ENCODE measurements around the gene RIC8A.

The RIC8A gene

DNA sequence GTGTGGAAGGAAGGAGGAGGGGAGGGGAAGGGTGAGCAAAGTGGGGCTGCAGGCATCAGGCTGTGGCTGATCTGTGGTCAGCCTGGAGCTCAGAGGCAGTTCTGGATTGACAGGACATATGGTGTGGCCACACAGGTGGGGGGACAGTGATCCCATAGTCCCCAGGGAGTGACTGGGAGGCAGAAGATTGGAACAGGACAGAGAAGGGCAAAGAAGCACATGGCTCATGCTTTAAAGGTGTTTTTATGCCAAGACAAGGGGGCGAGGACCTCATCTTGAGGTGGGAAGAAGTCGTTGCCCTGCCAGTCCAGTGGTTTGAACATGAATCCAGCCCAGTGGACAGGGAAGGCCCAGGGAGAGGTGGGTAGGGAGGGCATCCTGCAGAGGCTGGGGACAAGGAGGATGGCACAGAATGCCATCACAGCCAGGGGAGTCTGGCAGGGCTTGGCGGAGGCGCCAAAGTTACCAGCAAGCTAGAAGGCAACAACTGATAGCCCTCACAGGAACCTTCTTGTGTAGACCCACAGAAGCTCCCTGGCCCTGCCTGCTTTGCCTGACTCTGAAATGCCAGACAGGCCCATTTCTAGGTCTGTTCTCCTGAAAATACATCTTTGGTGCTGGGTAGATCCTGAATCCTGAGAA is 3.4 kb upstream of the RIC8A start:
- no peak for DNase-seq (ENCODE audit: extremely low read depth in 1 of 2, low read depth in 1 of 2)

DNA sequence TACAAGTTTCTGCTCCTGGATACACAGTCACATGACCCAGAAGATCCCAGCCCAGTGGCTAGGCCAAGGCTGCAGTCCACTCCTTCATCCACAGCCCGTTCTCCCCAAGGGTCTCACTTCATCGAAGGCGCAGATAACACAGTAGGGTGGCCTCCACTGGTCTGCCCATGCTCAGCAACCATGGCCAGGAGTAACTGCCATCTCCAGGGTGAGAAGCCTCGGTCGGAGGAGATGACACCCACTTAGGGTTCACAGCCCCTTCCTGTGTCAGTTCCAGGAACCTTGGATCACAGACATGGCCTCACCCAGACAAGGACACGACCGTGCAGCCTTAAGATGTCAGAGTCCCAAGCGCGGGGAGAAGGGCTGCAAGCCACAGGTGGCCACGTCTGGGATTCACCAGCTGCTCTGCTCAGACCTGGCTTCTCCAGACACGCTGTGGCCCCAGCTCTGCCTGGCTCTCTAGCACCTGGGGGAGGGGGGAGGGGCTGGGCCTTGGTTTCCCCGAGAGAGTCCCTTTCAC is 2.9 kb upstream of the RIC8A start:
- no peak for DNase-seq (ENCODE audit: extremely low read depth in 1 of 2, low read depth in 1 of 2)

DNA sequence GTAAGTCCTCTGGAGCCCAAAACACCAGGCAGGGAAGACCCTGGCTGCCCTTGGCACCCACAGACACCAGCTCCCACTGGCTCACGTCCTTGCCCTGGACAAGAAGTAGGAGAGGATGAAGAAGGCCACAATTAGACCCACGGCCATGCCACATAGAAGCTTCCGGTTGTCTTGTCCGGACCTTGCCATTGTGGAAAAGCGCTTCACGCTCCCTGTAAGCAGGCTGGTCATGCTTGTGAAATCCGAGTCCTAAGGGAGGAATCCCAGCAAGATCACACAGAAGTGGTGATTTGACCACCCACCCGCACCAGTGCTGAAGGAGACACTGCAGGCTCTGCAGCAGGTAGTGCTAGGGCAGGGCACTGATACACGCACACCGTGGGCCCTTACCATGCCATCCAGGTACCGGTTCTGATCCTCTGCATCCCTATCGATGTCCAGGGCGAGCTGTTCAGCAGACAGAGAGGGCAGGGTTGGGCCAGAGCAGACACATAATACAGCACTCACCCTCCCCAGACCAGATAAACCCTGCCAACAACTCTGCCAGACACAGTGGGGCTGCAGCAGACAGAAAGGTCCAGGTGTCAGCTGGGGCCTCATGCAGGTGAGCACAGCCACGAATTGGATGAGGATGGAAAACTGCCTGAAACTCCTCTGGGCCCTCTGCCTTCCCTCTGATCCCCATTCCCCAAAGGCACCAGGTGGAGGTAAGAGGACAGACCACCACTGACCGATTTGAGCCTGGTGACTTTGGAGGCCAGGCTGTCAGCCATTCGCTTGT is 2.1 kb upstream of the RIC8A start:
- no peak for DNase-seq (ENCODE audit: extremely low read depth in 1 of 2, low read depth in 1 of 2)

GRCh38 chr11:206002-206384 is 1.5 kb upstream of the RIC8A start:
- DNase-seq (ENCODE audit: extremely low read depth in 1 of 2, low read depth in 1 of 2) = no peak

DNA sequence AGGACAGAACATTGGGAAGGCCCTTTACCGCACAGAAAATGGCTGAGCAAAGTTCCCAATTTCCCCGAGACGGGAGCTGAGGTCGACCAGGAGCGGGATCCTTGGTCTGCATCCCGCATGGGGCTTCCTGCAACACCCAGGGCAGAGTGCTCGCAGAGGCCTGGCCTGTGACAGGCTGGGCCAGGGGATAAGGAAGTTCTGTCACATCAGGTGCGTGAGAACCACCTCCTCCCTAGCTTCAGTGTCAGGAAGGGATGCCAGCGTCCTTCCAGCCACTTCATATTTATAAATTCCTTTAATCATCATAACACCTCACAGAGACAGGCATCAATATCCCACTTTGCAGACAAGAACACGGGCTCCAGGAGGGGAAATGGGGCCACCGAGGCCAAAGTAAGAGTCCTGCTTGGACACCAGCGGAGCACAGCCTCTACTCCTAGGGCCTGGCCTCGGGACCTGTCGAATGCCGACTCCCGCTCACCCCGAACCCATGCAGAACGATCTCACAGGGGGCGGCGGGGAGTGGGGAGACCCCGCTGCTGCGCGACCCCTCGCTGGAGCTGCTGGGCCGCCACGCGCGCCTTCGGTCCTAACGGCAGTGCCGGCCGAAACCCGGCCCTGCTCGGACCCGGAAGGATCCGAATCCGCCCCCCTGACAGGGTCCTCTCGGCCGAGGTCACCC is 841 bp upstream of the RIC8A start:
- no peak for DNase-seq (ENCODE audit: extremely low read depth in 1 of 2, low read depth in 1 of 2)

GRCh38 chr11:207863-208180 is 314 bp downstream of the RIC8A start:
- DNase-seq (ENCODE audit: extremely low read depth in 1 of 2, low read depth in 1 of 2) = no peak

DNA sequence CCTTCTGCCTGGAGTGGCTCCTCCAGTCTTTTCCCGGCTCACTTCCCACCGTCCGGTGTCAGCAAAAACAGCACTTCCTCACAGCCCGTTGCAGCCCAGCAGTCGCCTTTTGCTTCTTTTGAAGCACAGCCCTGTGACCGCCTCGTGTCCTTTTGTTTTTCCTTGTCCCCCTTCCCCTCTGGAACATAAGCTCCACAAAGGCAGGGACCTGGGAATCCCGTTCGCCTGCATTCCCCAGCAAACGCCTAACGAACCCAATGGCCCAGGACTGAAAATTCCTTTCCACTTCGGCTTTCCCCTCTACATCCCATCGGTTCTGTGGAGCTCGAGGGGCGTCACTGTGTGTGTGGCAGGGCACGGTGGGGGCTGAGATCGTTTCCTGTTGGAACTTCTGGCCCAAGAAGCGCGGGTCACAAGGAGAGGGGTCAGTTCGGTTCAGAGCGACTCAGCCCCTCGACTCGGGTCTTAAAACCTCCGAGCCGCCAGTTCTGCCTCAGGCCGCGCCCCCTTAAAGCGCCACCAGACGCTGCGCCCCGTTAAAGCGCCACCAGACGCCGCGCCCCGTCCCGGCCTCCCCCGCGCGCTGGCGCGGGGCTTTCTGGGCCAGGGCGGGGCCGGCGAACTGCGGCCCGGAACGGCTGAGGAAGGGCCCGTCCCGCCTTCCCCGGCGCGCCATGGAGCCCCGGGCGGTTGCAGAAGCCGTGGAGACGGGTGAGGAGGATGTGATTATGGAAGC is 841 bp downstream of the RIC8A start:
- DNase-seq (ENCODE audit: extremely low read depth in 1 of 2, low read depth in 1 of 2) = peak; percentile 69 to 72

GRCh38 chr11:208917-209260 is 1.4 kb downstream of the RIC8A start:
- DNase-seq (ENCODE audit: extremely low read depth in 1 of 2, low read depth in 1 of 2) = no peak

DNA sequence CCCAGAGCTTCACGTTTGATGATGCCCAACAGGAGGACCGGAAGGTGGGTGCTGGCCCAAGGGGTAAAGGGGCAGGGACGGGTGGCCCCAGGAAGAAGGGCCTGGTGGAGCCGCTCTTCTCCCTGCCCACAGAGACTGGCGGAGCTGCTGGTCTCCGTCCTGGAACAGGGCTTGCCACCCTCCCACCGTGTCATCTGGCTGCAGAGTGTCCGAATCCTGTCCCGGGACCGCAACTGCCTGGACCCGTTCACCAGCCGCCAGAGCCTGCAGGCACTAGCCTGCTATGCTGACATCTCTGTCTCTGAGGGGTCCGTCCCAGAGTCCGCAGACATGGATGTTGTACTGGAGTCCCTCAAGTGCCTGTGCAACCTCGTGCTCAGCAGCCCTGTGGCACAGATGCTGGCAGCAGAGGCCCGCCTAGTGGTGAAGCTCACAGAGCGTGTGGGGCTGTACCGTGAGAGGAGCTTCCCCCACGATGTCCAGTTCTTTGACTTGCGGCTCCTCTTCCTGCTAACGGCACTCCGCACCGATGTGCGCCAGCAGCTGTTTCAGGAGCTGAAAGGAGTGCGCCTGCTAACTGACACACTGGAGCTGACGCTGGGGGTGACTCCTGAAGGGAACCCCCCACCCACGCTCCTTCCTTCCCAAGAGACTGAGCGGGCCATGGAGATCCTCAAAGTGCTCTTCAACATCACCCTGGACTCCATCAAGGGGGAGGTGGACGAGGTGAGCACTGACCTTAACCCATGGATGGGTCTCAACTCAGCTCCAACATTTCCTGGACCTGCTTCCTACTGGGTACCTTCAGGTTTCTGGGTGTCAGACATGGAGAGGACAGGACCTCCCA is 2.0 kb downstream of the RIC8A start:
- no peak for DNase-seq (ENCODE audit: extremely low read depth in 1 of 2, low read depth in 1 of 2)

GRCh38 chr11:210122-210802 is 2.8 kb downstream of the RIC8A start:
- no peak for DNase-seq (ENCODE audit: extremely low read depth in 1 of 2, low read depth in 1 of 2)

- no peak for DNase-seq (ENCODE audit: extremely low read depth in 1 of 2, low read depth in 1 of 2)
These were observed 3.3 kb downstream of the RIC8A start for GRCh38 chr11:210803-211180.

DNA sequence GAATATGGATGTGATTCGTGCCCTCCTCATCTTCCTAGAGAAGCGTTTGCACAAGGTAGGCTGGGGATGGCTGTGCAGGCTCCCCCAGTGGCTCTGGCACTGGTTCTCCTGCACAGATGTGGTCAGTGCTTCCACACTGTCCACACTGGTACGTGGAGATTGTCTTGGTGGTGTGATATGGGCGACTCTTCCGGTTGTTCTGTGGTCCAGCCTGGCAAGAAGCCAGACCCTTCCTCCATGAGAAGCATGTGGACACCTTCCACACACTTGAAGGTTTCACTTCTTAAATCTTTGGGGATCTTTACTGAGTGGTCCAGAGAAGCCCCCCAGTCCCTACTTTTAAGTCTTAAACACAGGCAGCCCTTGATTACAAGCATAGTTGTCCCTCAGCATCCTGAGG is 3.8 kb downstream of the RIC8A start:
- DNase-seq (ENCODE audit: extremely low read depth in 1 of 2, low read depth in 1 of 2) = no peak

DNA sequence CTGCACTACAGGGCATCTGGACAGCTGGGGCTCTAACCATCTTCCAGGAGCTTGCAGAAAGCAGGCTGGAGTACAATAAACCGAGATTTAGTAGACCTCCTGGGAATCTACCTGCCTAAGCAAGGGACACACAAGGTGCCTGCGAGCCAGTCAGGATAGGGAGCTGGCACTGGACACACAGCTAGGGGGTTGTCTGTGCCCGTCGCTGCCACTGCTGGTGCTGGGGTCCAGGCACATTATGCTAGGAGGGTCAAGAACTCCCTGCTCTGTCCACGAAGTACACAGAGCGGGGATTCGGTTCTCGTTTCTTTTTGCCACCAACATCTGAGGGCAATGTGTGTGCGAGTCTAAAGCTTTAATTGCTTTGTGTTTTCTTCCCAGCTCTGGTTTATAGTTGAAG is 4.2 kb downstream of the RIC8A start:
- DNase-seq (ENCODE audit: extremely low read depth in 1 of 2, low read depth in 1 of 2) = no peak

- DNase-seq (ENCODE audit: extremely low read depth in 1 of 2, low read depth in 1 of 2) = no peak
These were observed 4.9 kb downstream of the RIC8A start for GRCh38 chr11:212150-213100.

DNA sequence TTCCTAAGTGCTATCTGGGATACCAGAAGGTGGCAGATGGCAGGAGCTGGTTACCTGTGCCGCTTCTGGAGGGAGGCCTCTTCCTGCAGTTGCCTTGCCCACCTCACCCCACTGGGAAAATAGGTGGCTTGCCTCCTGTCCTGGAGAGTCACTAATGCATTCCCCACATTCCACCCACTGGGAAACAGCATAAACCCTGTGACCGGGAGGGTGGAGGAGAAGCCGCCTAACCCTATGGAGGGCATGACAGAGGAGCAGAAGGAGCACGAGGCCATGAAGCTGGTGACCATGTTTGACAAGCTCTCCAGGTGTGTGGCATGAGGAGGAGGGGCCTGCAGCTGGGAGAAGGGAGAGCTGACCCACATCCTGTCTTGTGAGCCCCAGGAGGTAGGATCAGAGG is 5.6 kb downstream of the RIC8A start:
- no peak for DNase-seq (ENCODE audit: extremely low read depth in 1 of 2, low read depth in 1 of 2)

GRCh38 chr11:214083-214482 is 6.6 kb downstream of the RIC8A start:
- DNase-seq (ENCODE audit: extremely low read depth in 1 of 2, low read depth in 1 of 2) = no peak

GRCh38 chr11:215581-216037 is 8.1 kb downstream of the RIC8A start:
- no peak for DNase-seq (ENCODE audit: extremely low read depth in 1 of 2, low read depth in 1 of 2)

GRCh38 chr11:216081-216974 is 8.8 kb downstream of the RIC8A start:
- DNase-seq (ENCODE audit: extremely low read depth in 1 of 2, low read depth in 1 of 2) = no peak
